LNCaP clone FGC (cell line): ENCODE measurements around the gene KCNK2.

ENCODE experiments used
- DNase-seq: peaks from one replicate; pipeline ENCODE4 v3.0.0-alpha.2; 2011; ENCODE audit warnings: low read depth
- H3K4me3 ChIP-seq: 2 replicates; pipeline ENCODE4 v1.5.1; 2011; ENCODE audit warnings: mild to moderate bottlenecking, low read depth, low read length, control low read depth
- CTCF ChIP-seq: IDR thresholded peaks from 2 replicates; pipeline ENCODE4 v1.5.1; 2012; ENCODE audit warnings: mild to moderate bottlenecking; ENCODE audit not compliant: control insufficient read depth, insufficient read depth; ENCODE audit errors: extremely low read depth

The KCNK2 gene

GRCh38 chr1:215082532-215083382, at the start of gene KCNK2:
Gene KCNK2, plus strand, starts transcription at chr1:215082737. Its CDS starts 649 bp downstream, at chr1:215083386.
- no peak within 1 kb of the TSS for H3K4me3 ChIP-seq
- no peak for TF ChIP-seq CTCF
- DNase-seq, result no peak

- H3K4me3 ChIP-seq, result no peak overlapping the region
- TF ChIP-seq CTCF, result no peak
- no peak for DNase-seq
These were observed 49.5 kb upstream of the KCNK2 start for GRCh38 chr1:215032911-215033526.

GRCh38 chr1:215040190-215040589, 42.3 kb upstream of the KCNK2 start:
- no peak for TF ChIP-seq CTCF
- DNase-seq, result no peak
- H3K4me3 ChIP-seq, result no peak overlapping the region

GRCh38 chr1:215043401-215043800, 39.1 kb upstream of the KCNK2 start:
- DNase-seq, result no peak
- TF ChIP-seq CTCF, result no peak

GRCh38 chr1:215044151-215044550, 38.4 kb upstream of the KCNK2 start:
- TF ChIP-seq CTCF, result no peak
- H3K4me3 ChIP-seq, result no peak overlapping the region
- no peak for DNase-seq

More at GRCh38 chr1:215043401-215043800, 39.1 kb upstream of the KCNK2 start:
- H3K4me3 ChIP-seq, result no peak overlapping the region

- TF ChIP-seq CTCF, result no peak
- DNase-seq, result no peak
- H3K4me3 ChIP-seq, result no peak overlapping the region
These were observed 36.7 kb upstream of the KCNK2 start for GRCh38 chr1:215045698-215046308.
